ENCODE results near the gene MLXIP.

The MLXIP gene

GRCh38 chr12:122189626-122190475, 111.3 kb downstream of the MLXIP start:
- no peak for DNase-seq (ENCODE audit: low read depth)
- TF ChIP-seq CTCF (conservative IDR thresholded peaks at IDR 0.05; ENCODE audit: low read depth, low read length) = no peak
- H3K4me3 ChIP-seq (ENCODE audit: low read length) = no peak overlapping the region

GRCh38 chr12:122190842-122191668, 112.5 kb downstream of the MLXIP start:
- peak; percentile 93 for TF ChIP-seq CTCF (conservative IDR thresholded peaks at IDR 0.05; ENCODE audit: low read depth, low read length)
- DNase-seq (ENCODE audit: low read depth) = no peak
- H3K4me3 ChIP-seq (ENCODE audit: low read length) = no peak overlapping the region

GRCh38 chr12:122192441-122192840, 113.9 kb downstream of the MLXIP start:
- TF ChIP-seq CTCF (conservative IDR thresholded peaks at IDR 0.05; ENCODE audit: low read depth, low read length) = no peak
- no peak for DNase-seq (ENCODE audit: low read depth)
- no peak overlapping the region for H3K4me3 ChIP-seq (ENCODE audit: low read length)

GRCh38 chr12:122194804-122195203, 116.2 kb downstream of the MLXIP start:
- TF ChIP-seq CTCF (conservative IDR thresholded peaks at IDR 0.05; ENCODE audit: low read depth, low read length) = no peak
- no peak overlapping the region for H3K4me3 ChIP-seq (ENCODE audit: low read length)
- no peak for DNase-seq (ENCODE audit: low read depth)

GRCh38 chr12:122195405-122195804, 116.8 kb downstream of the MLXIP start:
- no peak overlapping the region for H3K4me3 ChIP-seq (ENCODE audit: low read length)
- no peak for TF ChIP-seq CTCF (conservative IDR thresholded peaks at IDR 0.05; ENCODE audit: low read depth, low read length)
- no peak for DNase-seq (ENCODE audit: low read depth)

Data from retinal pigment epithelial cell (primary cell).